Right atrium auricular region (tissue), 2 donors: Measurements from ENCODE around the gene MMP24. TPM values are rescaled to one million over a fixed set of nuclear protein-coding genes. Genes with fewer than 3 reads are reported as not detected.

Source experiments
- DNase-seq: peaks from one replicate; pipeline ENCODE4 v3.0.0-alpha.2; 2019; ENCODE audit warnings: low spot score
- H3K27ac ChIP-seq, 2 donors: fragments of 200-600 bp; sonication (generic); 1 replicate in 1 of 2; 2 replicates in 1 of 2; pipeline ENCODE4 v1.5.1; 2016 to 2019
- H3K27me3 ChIP-seq, 2 donors: fragments of 200-600 bp; sonication (generic); one replicate each; pipeline versions ENCODE4 v1.5.1 to v1.6.0; 2017 to 2019
- H3K36me3 ChIP-seq: fragments of 200-600 bp; sonication (generic); one replicate; pipeline ENCODE4 v1.5.1; 2016
- H3K4me1 ChIP-seq, 2 donors: fragments of 200-600 bp; sonication (generic); one replicate each; pipeline versions ENCODE4 v1.5.1 to v1.6.0; 2017 to 2019
- H3K4me3 ChIP-seq, 2 donors: fragments of 200-600 bp; sonication (generic); 1 replicate in 1 of 2; 2 replicates in 1 of 2; pipeline ENCODE4 v1.5.1; 2017 to 2019; ENCODE audit warnings: mild to moderate bottlenecking in 1 of 2, moderate library complexity in 1 of 2
- H3K9me3 ChIP-seq, 2 donors: fragments of 200-600 bp; sonication (generic); one replicate each; pipeline ENCODE4 v1.5.1; 2019
- total RNA-seq, 2 donors: library from RNA; depleted of rRNA; stranded (reverse); fragments of >200 nt; gene quantifications; one replicate each; pipeline ENCODE4 v1.1.0, GENCODE V29; 2016
- TF ChIP-seq, protein P1 (sequence below), 2 donors: fragments of 200-600 bp; sonication (generic); IDR thresholded peaks; one replicate each; pipeline ENCODE4 v1.5.1; 2019; ENCODE audit warnings: antibody characterized with exemption in 2 of 2

The MMP24 gene
- total RNA-seq, 2 donors from 2014 or later, result 2.2 to 3.8 TPM

DNA sequence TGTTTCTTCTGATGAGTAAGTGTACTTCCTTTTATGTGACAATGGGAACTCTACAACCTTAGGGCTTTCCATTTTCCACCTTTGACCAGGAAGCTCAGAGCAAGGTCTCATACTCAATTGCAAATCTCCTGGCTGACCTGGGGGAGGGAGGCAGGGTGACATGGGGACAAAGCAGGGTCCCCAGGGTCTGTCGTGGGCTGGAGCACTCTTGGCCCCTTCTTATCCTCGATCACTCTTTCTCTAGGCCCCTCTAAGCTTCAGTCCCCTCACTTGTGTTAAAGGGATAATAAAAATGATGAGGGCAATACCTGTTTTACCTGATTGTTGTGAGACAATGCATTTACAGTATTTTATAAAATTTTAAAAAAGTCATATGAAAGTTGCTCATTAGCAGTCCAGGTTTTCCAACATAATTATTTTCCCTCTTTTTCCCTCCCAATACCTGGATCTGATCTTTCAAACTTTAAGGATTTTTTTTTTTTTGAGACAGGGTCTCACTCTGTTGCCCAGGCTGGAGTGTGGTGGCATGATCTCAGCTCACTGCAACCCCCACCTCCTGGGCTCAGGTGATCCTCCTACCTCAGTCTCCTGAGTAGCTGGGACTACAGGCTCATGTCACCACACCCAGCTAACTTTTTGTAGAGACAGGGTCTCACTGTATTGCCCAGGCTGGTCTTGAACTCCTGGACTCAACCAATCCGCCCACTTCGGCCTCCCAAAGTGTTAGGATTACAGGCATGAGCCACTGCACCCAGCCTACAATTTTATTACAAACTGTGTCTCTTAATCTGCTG, 74.2 kb downstream of the MMP24 start:
- H3K9me3 ChIP-seq, result no peaks in the 10 kb centered on the region
- TF ChIP-seq, protein P1, sequence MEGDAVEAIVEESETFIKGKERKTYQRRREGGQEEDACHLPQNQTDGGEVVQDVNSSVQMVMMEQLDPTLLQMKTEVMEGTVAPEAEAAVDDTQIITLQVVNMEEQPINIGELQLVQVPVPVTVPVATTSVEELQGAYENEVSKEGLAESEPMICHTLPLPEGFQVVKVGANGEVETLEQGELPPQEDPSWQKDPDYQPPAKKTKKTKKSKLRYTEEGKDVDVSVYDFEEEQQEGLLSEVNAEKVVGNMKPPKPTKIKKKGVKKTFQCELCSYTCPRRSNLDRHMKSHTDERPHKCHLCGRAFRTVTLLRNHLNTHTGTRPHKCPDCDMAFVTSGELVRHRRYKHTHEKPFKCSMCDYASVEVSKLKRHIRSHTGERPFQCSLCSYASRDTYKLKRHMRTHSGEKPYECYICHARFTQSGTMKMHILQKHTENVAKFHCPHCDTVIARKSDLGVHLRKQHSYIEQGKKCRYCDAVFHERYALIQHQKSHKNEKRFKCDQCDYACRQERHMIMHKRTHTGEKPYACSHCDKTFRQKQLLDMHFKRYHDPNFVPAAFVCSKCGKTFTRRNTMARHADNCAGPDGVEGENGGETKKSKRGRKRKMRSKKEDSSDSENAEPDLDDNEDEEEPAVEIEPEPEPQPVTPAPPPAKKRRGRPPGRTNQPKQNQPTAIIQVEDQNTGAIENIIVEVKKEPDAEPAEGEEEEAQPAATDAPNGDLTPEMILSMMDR (IDR thresholded peaks at IDR 0.05), result no peak
- DNase-seq, result no peak

DNA sequence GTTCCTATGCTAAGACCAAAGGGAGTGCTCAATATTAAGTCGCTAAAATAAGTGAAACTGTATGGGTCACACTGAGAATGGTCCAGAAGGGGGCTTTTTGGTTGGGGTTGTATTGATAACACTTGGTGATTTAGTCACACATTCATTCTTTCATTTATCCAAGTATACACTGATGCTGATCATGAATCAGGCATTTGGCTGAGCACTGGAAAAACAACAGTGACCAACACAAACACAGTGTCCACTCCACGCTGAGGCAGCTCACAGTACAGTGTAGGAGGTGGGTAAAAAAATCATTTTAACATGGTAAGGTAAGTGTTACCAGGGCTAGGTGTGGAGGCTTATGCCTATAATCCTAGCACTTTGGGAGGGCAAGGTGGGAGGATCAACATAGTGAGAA, 74.9 kb downstream of the MMP24 start:
- Histone ChIP-seq H3K27me3 (no peaks in the 10 kb centered on the region), H3K4me3 (no peak overlapping the region), H3K36me3 (peaks cover 7% of the 10 kb centered on the region), H3K27ac (no peak overlapping the region), H3K9me3 (no peaks in the 10 kb centered on the region), H3K4me1 (peaks cover 0 to 16% of the 10 kb centered on the region in 2 donors)
- TF ChIP-seq, protein P1 (IDR thresholded peaks at IDR 0.05), result no peak
- DNase-seq, result no peak

More for the DNA sequence above, 74.2 kb downstream of the MMP24 start:
- no peaks in the 10 kb centered on the region for H3K36me3 ChIP-seq
- H3K27me3 ChIP-seq, result no peaks in the 10 kb centered on the region
- peaks cover 0 to 9% of the 10 kb centered on the region in 2 donors for H3K4me1 ChIP-seq
- no peak overlapping the region for H3K4me3 ChIP-seq
- H3K27ac ChIP-seq, result no peak overlapping the region

DNA sequence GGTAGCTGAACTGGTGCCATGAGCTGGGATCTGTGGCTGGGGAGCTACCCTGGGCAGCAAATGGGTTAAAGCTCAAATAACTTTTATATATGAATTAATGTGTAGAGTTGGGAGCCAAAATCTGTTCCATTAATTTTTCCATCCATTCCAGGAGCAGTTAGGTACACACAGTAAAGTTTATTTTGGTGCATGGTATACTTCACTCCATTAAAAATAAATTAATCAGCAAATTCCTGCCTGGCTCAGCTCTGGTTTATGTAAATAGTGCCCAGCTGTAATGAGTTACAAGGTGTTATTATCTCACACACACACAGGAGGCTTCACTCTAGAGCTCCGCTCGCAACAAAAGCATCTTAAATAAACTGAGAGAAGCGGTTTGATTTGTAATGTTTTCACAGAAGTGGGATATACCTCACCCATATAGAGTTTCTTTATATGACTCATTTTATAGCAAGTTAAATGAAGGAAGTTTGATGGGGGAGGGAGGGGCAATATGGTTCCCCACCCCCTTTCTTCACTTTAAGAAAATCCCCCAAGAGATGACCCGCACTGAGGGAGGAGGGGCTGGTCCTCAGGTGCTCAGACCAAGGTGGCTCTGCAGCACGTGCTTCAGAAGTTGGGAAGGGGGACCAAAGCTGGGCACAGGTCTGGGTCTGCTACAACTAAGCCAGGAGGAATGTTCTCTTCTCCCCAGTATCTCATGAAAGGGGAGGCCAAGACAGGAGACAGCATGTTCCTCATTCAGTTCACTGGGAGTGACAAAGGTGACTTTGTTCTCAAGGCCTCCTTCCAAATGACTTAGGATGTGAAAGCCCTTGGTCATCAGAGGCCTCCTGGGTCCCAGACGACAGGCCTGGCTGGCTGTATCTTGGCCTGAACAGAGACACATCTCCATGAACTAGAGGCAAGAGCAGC, 76.2 kb downstream of the MMP24 start:
- TF ChIP-seq, protein P1 (IDR thresholded peaks at IDR 0.05), result no peak

DNA sequence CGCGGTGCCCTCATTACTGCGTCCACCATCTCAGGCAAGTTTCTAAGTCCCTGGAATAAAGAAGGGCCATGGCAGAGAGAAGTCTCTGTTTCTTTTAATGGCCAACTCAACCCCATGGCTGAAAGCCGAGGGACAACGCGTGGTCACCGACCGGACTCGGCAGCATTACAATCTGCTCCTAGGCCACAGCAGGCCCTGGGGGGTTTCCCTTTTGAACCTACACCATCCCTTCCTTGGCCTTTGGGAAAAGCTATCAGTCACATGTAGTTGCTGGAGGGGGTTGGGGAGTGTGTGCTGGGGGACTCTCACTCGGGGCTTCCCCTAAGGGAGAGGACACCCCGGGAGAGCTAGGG, 76.9 kb downstream of the MMP24 start:
- no peak for DNase-seq
- TF ChIP-seq, protein P1 (IDR thresholded peaks at IDR 0.05), result no peak
- H3K4me3 ChIP-seq, result no peak overlapping the region
- H3K4me1 ChIP-seq, result peaks cover 0 to 35% of the 10 kb centered on the region in 2 donors
- no peaks in the 10 kb centered on the region for H3K27me3 ChIP-seq
- peaks cover 8% of the 10 kb centered on the region for H3K36me3 ChIP-seq
- H3K9me3 ChIP-seq, result no peaks in the 10 kb centered on the region
- H3K27ac ChIP-seq, result no peak overlapping the region

More for the DNA sequence above, 76.2 kb downstream of the MMP24 start:
- DNase-seq, result no peak
- Histone ChIP-seq H3K36me3 (peaks cover 8% of the 10 kb centered on the region), H3K9me3 (no peaks in the 10 kb centered on the region), H3K4me3 (no peak overlapping the region), H3K4me1 (peaks cover 0 to 28% of the 10 kb centered on the region in 2 donors), H3K27me3 (no peaks in the 10 kb centered on the region), H3K27ac (no peak overlapping the region)

DNA sequence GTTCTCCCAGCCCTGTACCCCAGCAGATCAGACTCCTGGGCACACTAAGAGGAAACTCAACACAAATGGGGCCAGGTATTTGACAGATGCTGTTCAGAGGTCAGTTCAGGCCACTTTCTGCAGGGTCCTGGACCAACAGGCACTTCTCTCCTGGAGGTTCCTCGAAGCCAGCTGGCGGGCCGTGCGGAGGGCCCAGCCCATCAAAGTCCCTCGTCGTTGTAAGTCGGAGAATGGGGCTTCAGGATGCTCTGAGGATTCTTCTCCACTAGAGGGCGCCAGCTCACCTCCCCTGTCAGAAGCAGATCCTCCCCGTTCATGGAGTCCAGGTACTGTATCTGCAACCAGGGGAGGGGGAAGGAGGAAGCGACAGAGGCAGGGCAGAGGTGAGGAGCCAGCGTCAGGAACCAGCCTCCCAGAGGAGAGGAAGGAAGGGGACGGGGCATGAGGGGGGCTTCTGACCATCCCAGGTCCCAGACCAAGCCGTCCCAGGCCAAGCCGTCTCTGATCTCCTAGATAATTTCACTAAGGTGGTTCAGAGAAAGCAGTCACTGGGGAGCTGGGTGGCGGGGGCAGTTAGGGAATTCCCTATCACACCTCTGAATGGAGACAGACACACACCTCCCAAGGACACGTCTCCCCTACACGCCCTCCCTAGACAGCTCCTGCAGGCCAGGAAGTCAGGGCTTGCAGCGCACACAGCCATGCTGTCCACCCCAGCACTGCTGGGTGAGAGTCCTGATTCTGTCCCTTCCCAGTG, 77.4 kb downstream of the MMP24 start:
- no peak overlapping the region for H3K27ac ChIP-seq
- H3K27me3 ChIP-seq, result no peaks in the 10 kb centered on the region
- no peak overlapping the region for H3K4me3 ChIP-seq
- peaks cover 8% of the 10 kb centered on the region for H3K36me3 ChIP-seq
- TF ChIP-seq, protein P1 (IDR thresholded peaks at IDR 0.05), result peak; percentile 82 to 96
- peaks cover 0 to 40% of the 10 kb centered on the region in 2 donors for H3K4me1 ChIP-seq
- H3K9me3 ChIP-seq, result no peaks in the 10 kb centered on the region
- DNase-seq, result peak; percentile 89
